ENCODE data around the gene SLC66A2.
"Not testable (repeated sequence)": the region's sequence is repeated elsewhere in the genome, so short reads cannot be mapped to it uniquely, and the experiment has no call there.

Gene SLC66A2

GRCh38 chr18:79869591-79870300 is 81.7 kb downstream of the SLC66A2 start:
- no peak for DNase-seq (ENCODE audit: extremely low read depth in 1 of 2, low read depth in 1 of 2)

GRCh38 chr18:79868811-79869541 is 82.5 kb downstream of the SLC66A2 start:
- DNase-seq (ENCODE audit: extremely low read depth in 1 of 2, low read depth in 1 of 2) = no peak

DNA sequence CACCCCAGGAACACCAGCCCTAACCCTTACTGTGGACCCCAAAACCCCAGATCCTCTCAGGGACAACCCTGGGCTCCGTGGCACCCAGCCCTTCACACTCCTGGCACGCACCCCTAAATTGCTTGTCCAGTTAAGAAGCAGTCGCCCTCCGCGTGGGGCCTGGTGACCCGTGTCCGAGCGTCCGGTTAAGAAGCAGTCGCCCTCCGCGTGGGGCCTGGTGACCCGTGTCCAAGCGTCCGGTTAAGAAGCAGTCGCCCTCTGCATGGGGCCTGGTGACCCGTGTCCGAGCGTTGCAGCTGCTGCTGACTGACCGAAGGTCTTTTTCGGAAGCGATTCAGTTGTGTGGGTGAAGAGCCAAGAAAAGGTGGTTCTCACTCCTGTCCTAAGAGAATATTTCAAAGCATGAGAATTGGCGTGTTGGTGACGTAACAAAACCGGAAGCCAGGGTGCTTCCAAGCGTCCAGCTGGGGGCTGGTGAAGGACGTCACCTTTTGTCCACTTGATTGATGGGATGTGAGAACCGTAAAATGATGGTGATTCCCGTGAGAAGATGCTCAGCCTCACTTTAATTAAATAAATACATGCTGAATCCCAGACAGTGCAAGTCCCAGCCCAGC is 83.2 kb downstream of the SLC66A2 start:
- no peak for DNase-seq (ENCODE audit: extremely low read depth in 1 of 2, low read depth in 1 of 2)

DNA sequence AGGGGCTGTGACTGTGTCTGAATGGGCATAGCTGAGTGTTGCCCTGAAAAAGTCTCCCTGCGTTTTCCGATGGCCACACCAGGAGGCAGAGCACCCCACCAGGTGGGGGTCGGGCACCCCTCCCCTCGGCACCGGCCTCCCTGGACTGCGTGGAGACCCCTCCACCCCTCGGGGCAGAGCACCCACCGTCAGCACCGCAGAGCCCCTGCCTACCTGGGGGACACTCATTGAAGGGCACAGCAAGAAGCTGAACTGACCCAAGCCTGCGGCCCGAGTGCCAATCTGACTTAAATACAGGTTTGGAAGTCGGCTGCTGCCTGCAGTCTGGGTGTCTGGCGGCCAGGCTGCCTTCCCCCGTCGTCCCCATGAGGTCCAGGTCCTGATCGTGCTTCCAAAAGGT is 83.8 kb downstream of the SLC66A2 start:
- DNase-seq (ENCODE audit: extremely low read depth in 1 of 2, low read depth in 1 of 2) = no peak

GRCh38 chr18:79866889-79867574 is 84.4 kb downstream of the SLC66A2 start:
- no peak for DNase-seq (ENCODE audit: extremely low read depth in 1 of 2, low read depth in 1 of 2)

GRCh38 chr18:79865951-79866350 is 85.5 kb downstream of the SLC66A2 start:
- not testable (repeated sequence) for DNase-seq (ENCODE audit: extremely low read depth in 1 of 2, low read depth in 1 of 2)

DNA sequence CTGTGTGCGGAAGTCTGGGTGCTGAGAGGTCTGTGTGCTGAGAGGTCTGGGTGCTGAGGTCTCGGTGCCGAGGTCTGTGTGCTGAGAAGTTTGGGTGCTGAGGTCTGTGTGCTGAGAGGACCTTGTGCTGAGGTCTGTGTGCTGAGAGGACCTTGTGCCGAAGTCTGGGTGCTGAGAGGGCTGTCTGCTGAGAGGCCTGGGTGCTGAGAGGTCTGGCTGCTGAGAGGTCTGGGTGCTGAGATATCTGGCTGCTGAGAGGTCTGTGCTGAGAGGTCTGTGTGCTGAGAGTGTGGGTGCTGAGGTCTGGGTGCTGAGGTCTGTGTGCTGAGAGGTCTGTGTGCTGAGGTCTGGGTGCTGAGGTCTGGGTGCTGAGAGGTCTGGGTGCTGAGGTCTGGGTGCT is 86.5 kb downstream of the SLC66A2 start:
- not testable (repeated sequence) for DNase-seq (ENCODE audit: extremely low read depth in 1 of 2, low read depth in 1 of 2)

DNA sequence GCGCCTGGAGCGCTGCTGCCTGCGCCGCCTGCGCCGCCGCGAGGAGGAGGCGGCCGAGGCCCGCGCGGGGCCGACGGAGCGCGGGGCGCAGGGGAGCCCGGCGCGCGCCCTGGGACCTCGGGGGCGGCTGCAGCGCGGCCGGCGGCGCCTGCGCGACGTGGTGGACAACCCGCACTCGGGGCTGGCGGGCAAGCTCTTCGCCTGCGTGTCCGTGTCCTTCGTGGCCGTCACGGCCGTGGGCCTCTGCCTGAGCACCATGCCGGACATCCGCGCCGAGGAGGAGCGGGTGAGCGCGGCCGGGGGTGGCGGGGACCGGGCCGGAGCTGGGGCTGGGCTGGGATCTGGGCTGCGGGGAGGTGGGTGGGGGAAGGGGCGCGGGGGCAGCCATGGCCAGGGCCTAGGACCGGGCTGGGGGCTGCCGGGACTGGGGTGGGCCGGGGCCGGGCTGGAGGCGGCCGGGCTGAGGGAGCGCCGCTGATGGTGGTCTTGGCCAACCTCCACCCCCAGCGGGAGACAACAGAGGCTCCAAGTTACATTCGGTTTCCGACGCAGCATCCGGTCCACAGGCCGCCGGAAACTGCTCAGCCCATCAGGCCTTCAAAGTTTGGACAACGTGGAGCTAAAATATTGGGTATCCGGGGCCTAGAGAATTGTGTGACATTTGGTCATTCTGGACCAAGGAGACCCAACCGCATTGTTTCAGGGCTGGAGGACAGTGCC is 87.3 kb downstream of the SLC66A2 start:
- DNase-seq (ENCODE audit: extremely low read depth in 1 of 2, low read depth in 1 of 2) = no peak

DNA sequence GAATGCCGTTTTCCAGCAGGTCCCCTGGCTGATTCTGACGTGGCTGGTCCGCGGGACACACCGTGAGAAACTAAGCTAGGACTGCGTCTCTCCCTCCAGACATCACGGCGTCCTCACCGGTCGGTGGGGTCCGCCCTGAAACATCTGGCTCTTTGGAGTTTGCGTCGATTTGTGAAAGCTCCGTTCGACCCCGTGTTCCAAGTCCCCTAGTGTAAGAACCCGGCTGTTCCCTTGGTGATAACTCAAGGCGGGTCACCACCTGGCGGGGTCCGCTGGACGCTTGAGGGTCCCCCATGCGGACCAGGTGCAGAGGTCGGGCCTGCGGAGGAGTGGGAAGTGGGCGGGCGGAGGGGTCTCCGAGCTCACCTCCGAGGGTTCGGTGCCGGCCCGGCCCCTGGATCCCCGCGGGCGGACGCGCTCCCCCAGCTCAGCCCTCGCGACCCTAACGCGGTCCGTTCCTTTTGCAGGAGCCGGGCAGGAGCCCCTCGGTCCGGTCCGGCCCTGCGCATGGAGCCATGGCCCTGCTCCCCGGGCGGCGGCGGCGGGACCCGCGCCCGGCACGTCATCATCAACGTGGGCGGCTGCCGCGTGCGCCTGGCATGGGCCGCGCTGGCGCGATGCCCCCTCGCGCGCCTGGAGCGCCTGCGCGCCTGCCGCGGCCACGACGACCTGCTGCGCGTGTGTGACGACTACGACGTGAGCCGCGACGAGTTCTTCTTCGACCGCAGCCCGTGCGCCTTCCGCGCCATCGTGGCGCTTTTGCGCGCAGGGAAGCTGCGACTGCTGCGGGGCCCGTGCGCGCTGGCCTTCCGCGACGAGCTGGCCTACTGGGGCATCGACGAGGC is 88.1 kb downstream of the SLC66A2 start:
- DNase-seq (ENCODE audit: extremely low read depth in 1 of 2, low read depth in 1 of 2) = no peak

DNA sequence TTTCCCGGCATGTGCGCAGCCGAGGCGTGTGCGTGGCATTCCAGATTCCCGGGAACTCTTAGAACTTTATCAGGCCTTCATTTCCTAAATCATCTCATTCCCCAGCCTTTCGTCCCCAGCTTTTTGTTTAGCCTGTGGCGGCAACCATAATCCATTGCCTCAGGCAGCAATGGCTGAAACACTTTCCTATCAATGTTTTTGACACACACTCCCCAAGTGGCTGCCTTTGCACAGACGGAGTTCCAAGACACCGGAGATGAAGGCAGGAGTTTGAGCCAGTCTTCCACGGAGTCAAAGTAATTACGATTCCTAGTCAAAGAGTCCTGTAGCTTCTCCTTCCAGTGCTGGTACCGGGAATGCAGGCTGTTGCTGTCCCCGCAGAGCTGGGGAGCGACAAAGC is 88.9 kb downstream of the SLC66A2 start:
- no peak for DNase-seq (ENCODE audit: extremely low read depth in 1 of 2, low read depth in 1 of 2)

GRCh38 chr18:79861687-79862086 is 89.8 kb downstream of the SLC66A2 start:
- DNase-seq (ENCODE audit: extremely low read depth in 1 of 2, low read depth in 1 of 2) = no peak

DNA sequence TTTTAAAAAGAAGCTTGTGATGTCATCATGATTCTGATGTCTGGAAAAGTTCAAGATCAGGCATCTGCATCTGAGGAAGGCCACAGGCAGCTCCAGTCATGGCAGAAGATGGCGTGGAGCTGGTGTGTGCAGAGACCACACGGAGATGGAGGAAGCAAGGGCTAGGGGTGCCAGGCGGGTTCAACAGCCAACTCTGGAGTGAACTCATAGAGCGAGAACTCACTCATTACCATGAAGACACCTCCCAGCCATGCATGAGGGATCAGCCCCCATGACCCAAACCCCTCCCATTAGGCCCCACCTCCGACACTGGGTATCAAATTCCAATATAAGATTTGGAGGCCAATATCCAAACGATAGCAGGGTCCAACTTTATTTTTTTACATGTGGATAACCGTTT is 92.1 kb downstream of the SLC66A2 start:
- DNase-seq (ENCODE audit: extremely low read depth in 1 of 2, low read depth in 1 of 2) = no peak

- no peak for DNase-seq (ENCODE audit: extremely low read depth in 1 of 2, low read depth in 1 of 2)
Observed at GRCh38 chr18:79857082-79857671, 94.3 kb downstream of the SLC66A2 start.

- no peak for DNase-seq (ENCODE audit: extremely low read depth in 1 of 2, low read depth in 1 of 2)
Observed at GRCh38 chr18:79856119-79857007, 95.1 kb downstream of the SLC66A2 start.

- DNase-seq (ENCODE audit: extremely low read depth in 1 of 2, low read depth in 1 of 2) = no peak
Observed at GRCh38 chr18:79855147-79855933, 96.1 kb downstream of the SLC66A2 start.

- DNase-seq (ENCODE audit: extremely low read depth in 1 of 2, low read depth in 1 of 2) = no peak
Observed at GRCh38 chr18:79853993-79854364, 97.5 kb downstream of the SLC66A2 start.

DNA sequence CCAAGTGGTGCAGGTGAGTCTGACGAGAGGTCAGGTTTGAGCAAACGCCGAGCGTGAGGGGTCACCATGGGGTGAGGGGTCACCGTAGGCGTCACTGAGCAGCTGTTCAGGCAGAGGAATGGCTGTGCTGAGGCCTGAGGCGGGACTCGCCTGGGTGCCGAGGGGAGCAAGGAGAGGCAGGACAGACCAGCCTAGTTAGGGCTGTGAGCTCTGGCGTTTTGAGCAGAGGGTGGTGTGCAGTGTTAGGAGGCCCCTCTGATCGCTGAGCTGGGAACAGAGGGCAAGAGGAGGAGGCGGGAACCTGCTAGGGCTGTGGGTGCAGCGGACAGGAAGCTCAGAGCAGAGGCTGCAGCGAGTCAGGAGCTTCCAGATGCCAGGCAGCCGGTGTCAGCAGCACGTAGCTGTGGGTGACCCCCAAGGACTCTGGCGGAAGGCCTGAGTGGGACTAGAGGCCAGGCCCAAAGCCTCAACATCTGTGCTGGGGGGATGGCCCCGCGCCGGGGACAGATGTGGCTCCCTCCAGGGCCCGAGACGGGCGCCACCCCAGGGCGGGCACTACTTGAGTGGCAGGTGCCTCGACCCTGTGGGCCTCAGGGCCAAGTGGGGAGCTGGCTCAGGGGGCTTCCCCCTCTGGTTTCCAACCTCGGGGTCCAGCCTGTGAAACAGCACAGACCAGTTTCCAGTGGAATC is 98.0 kb downstream of the SLC66A2 start:
- DNase-seq (ENCODE audit: extremely low read depth in 1 of 2, low read depth in 1 of 2) = no peak

Measured in stimulated activated CD8-positive, alpha-beta memory T cell treated with anti-CD3 and anti-CD28 coated beads, Interleukin-7, amount 100 ng/mL, for 48 hours (primary cell).